ENCODE data around the gene SI.
"Not testable (repeated sequence)": the region's sequence is repeated elsewhere in the genome, so short reads cannot be mapped to it uniquely, and the experiment has no call there.

SI gene

GRCh38 chr3:165078293-165078692, at the start of gene SI:
Gene SI (minus strand): TSS chr3:165078496. CDS start chr3:165076012, 2,484 bp downstream.
- no peak for DNase-seq

GRCh38 chr3:165125836-165126235, 47.5 kb upstream of the SI start:
- no peak for DNase-seq

- DNase-seq: no peak
Observed at GRCh38 chr3:165111401-165111800, 33.1 kb upstream of the SI start.

GRCh38 chr3:165103616-165104015, 25.3 kb upstream of the SI start:
- DNase-seq: no peak

GRCh38 chr3:165082650-165083049, 4.4 kb upstream of the SI start:
- no peak for DNase-seq

GRCh38 chr3:165081183-165081582, 2.9 kb upstream of the SI start:
- DNase-seq: no peak

- no peak for DNase-seq
Observed at GRCh38 chr3:165075695-165076094, 2.6 kb downstream of the SI start.

GRCh38 chr3:165070682-165071081, 7.6 kb downstream of the SI start:
- DNase-seq: no peak

- DNase-seq: no peak
Observed at GRCh38 chr3:165056510-165056909, 21.8 kb downstream of the SI start.

GRCh38 chr3:165040186-165040585, 38.1 kb downstream of the SI start:
- DNase-seq: no peak

GRCh38 chr3:165011557-165011956, 66.7 kb downstream of the SI start:
- no peak for DNase-seq

GRCh38 chr3:164984947-164985346, 93.3 kb downstream of the SI start:
- DNase-seq: no peak

- DNase-seq: no peak
Observed at GRCh38 chr3:164962610-164963009, 115.7 kb downstream of the SI start.

GRCh38 chr3:164952966-164953365, 125.3 kb downstream of the SI start:
- DNase-seq: no peak

- DNase-seq: not testable (repeated sequence)
Observed at GRCh38 chr3:164951403-164951802, 126.9 kb downstream of the SI start.

- no peak for DNase-seq
Observed at GRCh38 chr3:164940745-164941144, 137.6 kb downstream of the SI start.

GRCh38 chr3:164929642-164930041, 148.7 kb downstream of the SI start:
- no peak for DNase-seq
